Activated naive CD8-positive, alpha-beta T cell (primary cell): Measurements from ENCODE around the gene SLC44A4.
A peak's percentile ranks its signal among the peaks of the same experiment; 100 is the strongest.
"Not testable (repeated sequence)": the region's sequence is repeated elsewhere in the genome, so short reads cannot be mapped to it uniquely, and the experiment has no call there.

ENCODE experiments used
- H3K27ac Mint-ChIP-seq: one replicate; pipeline ENCODE4 v1.8.0; 2021; ENCODE audit warnings: mixed read lengths
- H3K27me3 Mint-ChIP-seq: one replicate; pipeline ENCODE4 v1.8.0; 2021; ENCODE audit warnings: mixed read lengths
- H3K36me3 Mint-ChIP-seq: one replicate; pipeline ENCODE4 v1.8.0; 2021; ENCODE audit warnings: mixed read lengths
- H3K4me1 Mint-ChIP-seq: one replicate; pipeline ENCODE4 v1.8.0; 2021; ENCODE audit warnings: low read depth, mixed read lengths
- H3K4me3 Mint-ChIP-seq: one replicate; pipeline ENCODE4 v1.8.0; 2021; ENCODE audit warnings: mild to moderate bottlenecking, mixed read lengths
- H3K9me3 Mint-ChIP-seq: one replicate; pipeline ENCODE4 v1.8.0; 2021; ENCODE audit warnings: low read depth, mixed read lengths

The SLC44A4 gene

GRCh38 chr6:31877651-31878161, 1.1 kb downstream of the SLC44A4 start:
- H3K4me3 Mint-ChIP-seq = no peak overlapping the region
- no peaks in the 10 kb centered on the region for H3K9me3 Mint-ChIP-seq
- no peaks in the 10 kb centered on the region for H3K4me1 Mint-ChIP-seq

GRCh38 chr6:31877125-31877650, 1.6 kb downstream of the SLC44A4 start:
- Mint-ChIP-seq H3K27me3 (no peaks in the 10 kb centered on the region), H3K36me3 (peaks cover 7% of the 10 kb centered on the region), H3K4me3 (no peak overlapping the region), H3K9me3 (no peaks in the 10 kb centered on the region), H3K27ac (no peak overlapping the region), H3K4me1 (no peaks in the 10 kb centered on the region)

More at GRCh38 chr6:31877651-31878161, 1.1 kb downstream of the SLC44A4 start:
- no peaks in the 10 kb centered on the region for H3K27me3 Mint-ChIP-seq
- peaks cover 7% of the 10 kb centered on the region for H3K36me3 Mint-ChIP-seq
- H3K27ac Mint-ChIP-seq = no peak overlapping the region

- Mint-ChIP-seq H3K36me3 (peaks cover 5% of the 10 kb centered on the region), H3K27me3 (no peaks in the 10 kb centered on the region), H3K27ac (no peak overlapping the region), H3K4me1 (no peaks in the 10 kb centered on the region), H3K4me3 (no peak overlapping the region), H3K9me3 (no peaks in the 10 kb centered on the region)
Observed at GRCh38 chr6:31876357-31876756, 2.4 kb downstream of the SLC44A4 start.

DNA sequence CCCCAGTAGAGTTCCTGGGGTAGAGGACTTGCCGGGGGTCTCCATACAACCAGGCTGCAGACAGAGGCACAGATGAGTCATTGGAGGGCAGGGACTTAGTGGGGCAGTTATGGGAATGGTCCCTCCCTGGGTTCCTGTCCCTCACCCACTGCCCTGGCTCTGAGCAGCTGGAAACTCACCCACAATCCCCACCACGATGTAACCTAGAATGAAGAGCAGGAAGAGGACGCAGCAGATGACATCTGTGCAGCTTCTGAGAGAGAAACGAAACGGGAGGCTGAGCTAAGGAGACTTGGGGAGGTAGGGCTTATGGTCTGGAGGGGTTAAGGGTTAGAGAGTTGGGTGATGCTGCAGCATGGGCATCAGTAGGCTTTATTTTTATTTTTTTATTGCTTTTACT, 2.9 kb downstream of the SLC44A4 start:
- Mint-ChIP-seq H3K36me3 (peaks cover 1% of the 10 kb centered on the region), H3K27ac (no peak overlapping the region), H3K4me1 (no peaks in the 10 kb centered on the region), H3K27me3 (no peaks in the 10 kb centered on the region), H3K4me3 (no peak overlapping the region), H3K9me3 (no peaks in the 10 kb centered on the region)

GRCh38 chr6:31874836-31875572, 3.8 kb downstream of the SLC44A4 start:
- Mint-ChIP-seq H3K36me3 (no peaks in the 10 kb centered on the region), H3K4me1 (no peaks in the 10 kb centered on the region), H3K9me3 (no peaks in the 10 kb centered on the region), H3K27me3 (no peaks in the 10 kb centered on the region), H3K27ac (no peak overlapping the region), H3K4me3 (no peak overlapping the region)

GRCh38 chr6:31874084-31874670, 4.6 kb downstream of the SLC44A4 start:
- Mint-ChIP-seq H3K4me1 (no peaks in the 10 kb centered on the region), H3K27me3 (no peaks in the 10 kb centered on the region), H3K4me3 (no peak overlapping the region), H3K36me3 (no peaks in the 10 kb centered on the region), H3K9me3 (no peaks in the 10 kb centered on the region), H3K27ac (no peak overlapping the region)

GRCh38 chr6:31871046-31871659, 7.6 kb downstream of the SLC44A4 start:
- H3K27ac Mint-ChIP-seq = no peak overlapping the region
- no peaks in the 10 kb centered on the region for H3K9me3 Mint-ChIP-seq
- no peaks in the 10 kb centered on the region for H3K36me3 Mint-ChIP-seq
- H3K4me3 Mint-ChIP-seq = no peak overlapping the region
- no peaks in the 10 kb centered on the region for H3K27me3 Mint-ChIP-seq
- H3K4me1 Mint-ChIP-seq = no peaks in the 10 kb centered on the region

DNA sequence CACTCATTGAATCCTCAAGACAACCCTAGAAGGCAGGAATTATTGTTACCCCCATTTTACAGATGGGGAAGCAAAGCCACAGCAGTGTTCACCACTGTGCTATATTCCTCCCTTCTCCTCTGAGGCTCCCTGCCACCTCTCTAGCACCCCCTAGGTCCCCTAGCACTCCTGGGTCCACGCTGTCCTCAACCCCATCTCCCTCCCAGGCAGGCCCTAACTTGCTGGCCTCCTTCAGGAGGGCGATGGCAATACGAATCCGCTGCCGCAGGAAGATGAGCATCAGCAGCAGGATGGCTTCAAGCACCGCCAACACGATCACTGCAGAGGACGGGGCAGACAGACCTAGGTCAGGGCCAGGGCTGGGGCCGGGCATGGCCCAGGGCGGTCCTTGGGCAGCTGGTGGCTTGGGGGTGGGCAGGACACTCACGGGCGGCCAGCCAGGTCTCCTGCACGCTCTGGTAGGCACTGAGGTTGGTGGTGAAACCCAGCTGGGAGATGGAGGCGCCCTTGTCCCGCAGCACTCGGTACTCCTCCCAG, 8.3 kb downstream of the SLC44A4 start:
- H3K9me3 Mint-ChIP-seq = no peaks in the 10 kb centered on the region
- H3K4me3 Mint-ChIP-seq = no peak overlapping the region
- H3K27ac Mint-ChIP-seq = no peak overlapping the region
- no peaks in the 10 kb centered on the region for H3K36me3 Mint-ChIP-seq
- no peaks in the 10 kb centered on the region for H3K4me1 Mint-ChIP-seq
- H3K27me3 Mint-ChIP-seq = no peaks in the 10 kb centered on the region

- Mint-ChIP-seq H3K9me3 (no peaks in the 10 kb centered on the region), H3K4me3 (no peak overlapping the region), H3K27ac (no peak overlapping the region), H3K36me3 (no peaks in the 10 kb centered on the region), H3K27me3 (no peaks in the 10 kb centered on the region), H3K4me1 (no peaks in the 10 kb centered on the region)
Observed at GRCh38 chr6:31869343-31869742, 9.5 kb downstream of the SLC44A4 start.

DNA sequence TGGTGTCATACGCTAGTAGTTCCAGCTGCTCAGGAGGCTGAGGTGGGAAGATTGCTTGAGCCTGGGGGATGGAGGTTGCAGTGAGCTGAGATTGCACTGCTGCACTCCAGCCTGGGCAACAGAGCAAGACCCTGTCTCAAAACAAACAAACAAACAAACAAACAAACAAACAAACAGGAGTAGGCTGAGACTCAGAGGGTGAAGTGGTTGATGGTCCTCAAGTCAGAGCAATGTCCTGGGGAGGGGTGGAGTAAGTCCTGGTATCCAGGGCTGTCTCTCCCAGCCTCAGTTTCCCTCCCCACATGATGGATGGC, 10.2 kb downstream of the SLC44A4 start:
- H3K4me1 Mint-ChIP-seq, H3K9me3 Mint-ChIP-seq, H3K4me3 Mint-ChIP-seq, H3K36me3 Mint-ChIP-seq, H3K27me3 Mint-ChIP-seq, H3K27ac Mint-ChIP-seq: not testable (repeated sequence)

- Mint-ChIP-seq H3K36me3 (no peaks in the 10 kb centered on the region), H3K4me1 (peaks cover 19% of the 10 kb centered on the region), H3K27me3 (no peaks in the 10 kb centered on the region), H3K9me3 (no peaks in the 10 kb centered on the region), H3K4me3 (peak overlapping the region; percentile 27), H3K27ac (no peak overlapping the region)
Observed at GRCh38 chr6:31865205-31866118, 13.3 kb downstream of the SLC44A4 start.

DNA sequence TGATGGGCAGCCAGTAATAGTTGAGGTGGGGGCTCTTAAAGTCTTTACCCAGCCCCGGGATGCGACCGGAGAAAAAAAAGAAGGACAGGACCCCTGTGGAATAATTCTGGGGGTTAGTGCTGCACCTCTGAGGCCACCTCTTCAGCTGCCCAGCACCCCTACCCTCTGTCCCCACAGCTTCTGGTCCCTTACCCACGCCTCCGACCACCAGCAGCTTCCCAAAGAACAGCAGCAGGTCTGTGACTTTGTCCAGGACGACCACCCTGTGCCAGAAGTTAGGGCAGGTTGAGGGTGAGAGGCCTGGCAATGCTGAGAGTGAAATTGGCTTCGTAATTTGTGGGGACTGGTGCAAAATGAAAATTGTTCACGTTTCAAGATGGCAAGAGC, 14.0 kb downstream of the SLC44A4 start:
- Mint-ChIP-seq H3K27me3 (no peaks in the 10 kb centered on the region), H3K9me3 (no peaks in the 10 kb centered on the region), H3K36me3 (no peaks in the 10 kb centered on the region), H3K4me1 (peaks cover 21% of the 10 kb centered on the region), H3K4me3 (peak overlapping the region; percentile 27), H3K27ac (no peak overlapping the region)

GRCh38 chr6:31864123-31864562, 14.7 kb downstream of the SLC44A4 start:
- H3K4me1 Mint-ChIP-seq = peaks cover 21% of the 10 kb centered on the region
- peak overlapping the region; percentile 94 for H3K4me3 Mint-ChIP-seq
- not testable (repeated sequence) for H3K9me3 Mint-ChIP-seq, H3K27me3 Mint-ChIP-seq, H3K36me3 Mint-ChIP-seq
- peak overlapping the region; percentile 90 for H3K27ac Mint-ChIP-seq
